BJ (cell line): ENCODE data around the gene SBF1. TPM values are rescaled to one million over a fixed set of nuclear protein-coding genes. Genes with fewer than 3 reads are reported as not detected.
"Not testable (repeated sequence)": the region's sequence is repeated elsewhere in the genome, so short reads cannot be mapped to it uniquely, and the experiment has no call there.

Source experiments
- CTCF ChIA-PET: fragments of 350-600 bp; formaldehyde crosslinking; extraction: SDS; loops from one replicate; lab custom pipeline; 2021; ENCODE audit warnings: antibody characterized with exemption, inconsistent platforms; lab: Yijun Ruan, JAX
- POLR2A ChIA-PET: fragments of 300-600 bp; sonication (Branson Sonifier 250); formaldehyde crosslinking; extraction: SDS; loops from one replicate; lab custom pipeline; 2021; ENCODE audit warnings: antibody characterized with exemption; lab: Charles Lee
- DNase-seq: peaks from one replicate; pipeline ENCODE4 v3.0.0-alpha.2; 2011; ENCODE audit warnings: low read depth
- H3K27me3 ChIP-seq: 2 replicates; pipeline ENCODE4 v1.6.0; 2011; ENCODE audit warnings: low read length; ENCODE audit not compliant: control insufficient read depth, insufficient read depth
- H3K36me3 ChIP-seq: 2 replicates; pipeline ENCODE4 v1.5.1; 2011; ENCODE audit warnings: low read length; ENCODE audit not compliant: control insufficient read depth, insufficient read depth
- H3K4me3 ChIP-seq: 2 replicates; pipeline ENCODE4 v1.5.1; 2011; ENCODE audit warnings: low read depth, mild to moderate bottlenecking, control low read depth, low read length
- polyA plus RNA-seq: library from polyadenylated mRNA; depleted of rRNA; stranded (reverse); fragments of >200 nt; gene quantifications from 2 replicates; pipeline ENCODE4 v1.2.3, GENCODE V29; 2011
- TF ChIP-seq, protein P1 (sequence below): IDR thresholded peaks from 2 replicates; pipeline ENCODE4 v1.5.1; 2011; ENCODE audit warnings: low read depth, mild to moderate bottlenecking, control low read depth, inconsistent platforms, low read length, moderate library complexity; ENCODE audit not compliant: insufficient read depth

SBF1 gene
- polyA plus RNA-seq, 1 experiment, result 34.7 TPM

DNA sequence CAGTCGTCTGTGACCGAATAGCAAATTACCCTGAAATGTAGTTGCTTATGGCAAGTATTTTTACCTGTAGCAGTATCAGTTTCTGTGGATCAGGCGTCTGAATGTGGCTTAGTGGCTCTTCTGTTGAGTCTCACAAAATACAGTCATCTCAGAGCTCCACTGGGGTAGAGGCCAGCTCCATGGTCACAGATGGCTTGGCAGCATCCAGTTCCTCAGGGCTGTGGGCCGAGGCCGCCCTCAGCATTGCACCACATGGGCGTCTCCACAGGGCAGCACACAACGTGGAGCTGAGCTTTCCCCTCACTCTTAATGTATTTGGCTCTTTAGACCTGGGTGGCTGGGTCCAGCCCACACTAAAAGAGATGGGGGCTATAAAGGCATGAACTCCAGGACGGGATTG is 57.8 kb downstream of the SBF1 start:
- TF ChIP-seq, protein P1, sequence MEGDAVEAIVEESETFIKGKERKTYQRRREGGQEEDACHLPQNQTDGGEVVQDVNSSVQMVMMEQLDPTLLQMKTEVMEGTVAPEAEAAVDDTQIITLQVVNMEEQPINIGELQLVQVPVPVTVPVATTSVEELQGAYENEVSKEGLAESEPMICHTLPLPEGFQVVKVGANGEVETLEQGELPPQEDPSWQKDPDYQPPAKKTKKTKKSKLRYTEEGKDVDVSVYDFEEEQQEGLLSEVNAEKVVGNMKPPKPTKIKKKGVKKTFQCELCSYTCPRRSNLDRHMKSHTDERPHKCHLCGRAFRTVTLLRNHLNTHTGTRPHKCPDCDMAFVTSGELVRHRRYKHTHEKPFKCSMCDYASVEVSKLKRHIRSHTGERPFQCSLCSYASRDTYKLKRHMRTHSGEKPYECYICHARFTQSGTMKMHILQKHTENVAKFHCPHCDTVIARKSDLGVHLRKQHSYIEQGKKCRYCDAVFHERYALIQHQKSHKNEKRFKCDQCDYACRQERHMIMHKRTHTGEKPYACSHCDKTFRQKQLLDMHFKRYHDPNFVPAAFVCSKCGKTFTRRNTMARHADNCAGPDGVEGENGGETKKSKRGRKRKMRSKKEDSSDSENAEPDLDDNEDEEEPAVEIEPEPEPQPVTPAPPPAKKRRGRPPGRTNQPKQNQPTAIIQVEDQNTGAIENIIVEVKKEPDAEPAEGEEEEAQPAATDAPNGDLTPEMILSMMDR, result no peak
- CTCF ChIA-PET, result no interaction called here
- no peak overlapping the region for H3K4me3 ChIP-seq
- DNase-seq, result no peak
- H3K36me3 ChIP-seq, result peaks cover 54% of the 10 kb centered on the region
- H3K27me3 ChIP-seq, result no peaks in the 10 kb centered on the region
- POLR2A ChIA-PET, result no interaction called here

DNA sequence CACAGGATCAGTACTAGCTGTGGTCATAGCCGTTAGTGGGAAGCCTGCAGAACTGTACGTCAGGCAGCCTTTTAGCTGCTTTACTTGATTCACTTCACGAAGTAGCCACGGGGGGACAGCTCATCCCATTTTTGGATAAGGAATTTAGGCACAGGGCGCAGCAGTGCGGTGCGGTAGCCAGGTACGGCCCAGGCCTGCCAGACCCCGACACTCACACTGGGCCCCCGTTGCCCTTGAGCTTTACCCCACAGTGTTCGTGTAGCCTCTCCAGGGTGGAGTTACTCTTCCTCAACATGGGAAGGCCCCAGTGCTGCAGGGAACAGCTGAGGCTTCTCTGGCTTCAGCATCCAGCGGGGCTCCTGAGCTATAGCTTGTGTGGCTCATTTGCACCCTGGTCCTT is 59.4 kb downstream of the SBF1 start:
- H3K36me3 ChIP-seq, result peaks cover 51% of the 10 kb centered on the region
- no peak overlapping the region for H3K4me3 ChIP-seq
- TF ChIP-seq, protein P1, result no peak
- H3K27me3 ChIP-seq, result no peaks in the 10 kb centered on the region
- ChIA-PET POLR2A (no interaction called here), CTCF (interaction anchor here (0.7 to 1.4 kb wide), 3 partner anchors 11 to 171 kb away, joined by 3 to 6 read pairs (median 4); partner anchors contain the start of gene TUBGCP6)
- DNase-seq, result no peak

DNA sequence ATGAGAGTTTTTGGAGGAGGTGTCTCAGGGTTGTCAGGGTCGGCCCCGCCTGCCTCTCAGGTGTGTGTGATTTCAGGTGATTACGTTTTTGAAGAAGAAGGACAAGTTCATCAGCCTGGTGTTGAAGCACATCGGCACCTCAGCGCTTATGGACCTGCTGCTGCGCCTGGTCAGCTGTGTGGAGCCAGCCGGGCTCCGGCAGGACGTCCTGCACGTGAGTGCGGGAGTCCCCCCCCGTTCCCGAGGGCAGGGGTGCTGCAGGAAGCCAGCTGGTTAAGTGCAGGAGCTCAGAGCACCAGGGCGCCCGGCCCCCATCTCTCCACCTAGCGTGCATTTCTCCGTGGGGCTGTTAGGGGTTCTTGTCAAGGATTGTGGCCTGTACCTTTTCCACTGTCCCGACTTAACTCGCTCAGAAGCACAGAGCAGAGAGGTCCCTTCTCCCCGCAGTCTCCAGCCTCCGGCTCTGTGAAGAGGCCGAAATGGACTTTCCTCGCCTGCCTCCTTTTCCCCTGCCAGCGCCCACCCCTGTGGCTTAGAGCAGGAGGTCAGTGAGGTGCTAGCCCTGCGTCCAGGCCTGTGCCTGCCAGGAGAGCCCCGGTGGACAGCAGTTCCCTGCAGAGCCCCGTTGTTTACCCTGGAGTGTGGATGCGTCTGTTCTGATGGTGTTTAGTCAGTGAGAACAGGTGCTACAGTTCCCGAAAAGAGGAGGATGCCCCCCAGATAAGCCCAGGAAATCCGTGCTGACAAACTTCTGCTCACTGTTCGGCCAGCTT is 60.2 kb downstream of the SBF1 start:
- no peak for DNase-seq
- no peaks in the 10 kb centered on the region for H3K27me3 ChIP-seq
- TF ChIP-seq, protein P1, result no peak
- ChIA-PET CTCF (interaction anchor here (1.1 kb wide), 1 partner anchor 57 kb away, joined by 3 read pairs; no protein-coding TSS in a partner anchor), POLR2A (no interaction called here)
- H3K36me3 ChIP-seq, result peaks cover 45% of the 10 kb centered on the region
- no peak overlapping the region for H3K4me3 ChIP-seq

DNA sequence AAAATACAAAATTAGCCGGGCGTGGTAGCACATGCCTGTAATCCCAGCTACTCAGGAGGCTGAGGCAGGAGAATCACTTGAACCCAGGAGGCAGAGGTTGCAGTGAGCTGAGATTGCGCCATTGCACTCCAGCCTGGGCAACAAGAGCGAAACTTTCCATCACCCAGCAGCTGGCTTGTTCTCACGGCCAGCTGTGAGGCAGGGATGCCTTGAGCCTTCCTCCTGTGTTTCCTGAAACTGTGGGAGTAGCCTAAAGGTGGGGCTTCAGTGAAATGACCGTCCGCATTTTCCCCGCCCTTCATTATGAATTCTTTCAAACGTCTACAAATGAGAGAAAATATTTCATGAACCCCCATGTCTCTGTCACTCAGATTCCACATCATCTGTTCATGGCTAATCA is 65.9 kb downstream of the SBF1 start:
- H3K4me3 ChIP-seq, H3K36me3 ChIP-seq, H3K27me3 ChIP-seq, POLR2A ChIA-PET, DNase-seq: not testable (repeated sequence)
- CTCF ChIA-PET, result interaction anchor here (1.4 kb wide), 1 partner anchor 117 kb away, joined by 5 read pairs; no protein-coding TSS in a partner anchor

DNA sequence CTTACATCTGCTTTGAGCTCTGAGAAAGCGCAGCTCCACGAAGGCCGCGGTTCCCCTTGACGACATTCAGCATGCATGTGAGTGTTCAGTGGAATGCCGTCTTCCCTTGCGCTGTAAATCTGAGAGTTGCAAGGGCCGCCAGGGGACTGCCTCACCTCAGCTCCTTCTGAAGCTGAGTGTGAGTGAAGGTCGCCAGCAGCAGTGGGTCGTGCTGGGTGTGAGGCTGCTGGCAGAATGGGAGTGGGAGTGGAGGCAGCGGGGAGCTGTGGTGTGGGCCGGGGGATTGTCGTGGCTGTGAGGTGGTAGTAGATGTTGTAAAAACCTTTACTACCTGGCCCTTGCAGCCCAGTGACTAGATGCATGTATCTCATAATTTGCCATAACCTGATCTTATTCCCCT is 66.5 kb downstream of the SBF1 start:
- TF ChIP-seq, protein P1, result no peak
- DNase-seq, result no peak
- H3K27me3 ChIP-seq, result no peaks in the 10 kb centered on the region
- CTCF ChIA-PET, result interaction anchor here (1.4 kb wide), 1 partner anchor 118 kb away, joined by 5 read pairs; no protein-coding TSS in a partner anchor
- peaks cover 6% of the 10 kb centered on the region; the same call in 1 of the 2 replicates for H3K36me3 ChIP-seq
- POLR2A ChIA-PET, result no interaction called here
- H3K4me3 ChIP-seq, result no peak overlapping the region
